GM12878 (cell line): ENCODE results near the gene LARP1B. TPM values are rescaled to one million over a fixed set of nuclear protein-coding genes. Genes with fewer than 3 reads are reported as not detected.

ENCODE experiments used
- CBFB ChIP-seq: IDR thresholded peaks from 2 replicates; pipeline ENCODE4 v1.6.1; 2016; ENCODE audit warnings: antibody characterized with exemption, low read depth
- CBX5 ChIP-seq: sonication (generic); IDR thresholded peaks from 2 replicates; pipeline ENCODE4 v1.6.1; 2016; ENCODE audit warnings: low read depth, moderate library complexity, mild to moderate bottlenecking, inconsistent platforms
- CHD4 ChIP-seq: fragments of 200-600 bp; sonication (generic); IDR thresholded peaks from 2 replicates; pipeline ENCODE4 v1.6.1; 2016; ENCODE audit warnings: mild to moderate bottlenecking
- E4F1 ChIP-seq: fragments of 450-650 bp; IDR thresholded peaks from 2 replicates; pipeline ENCODE4 v1.6.1; 2018; ENCODE audit warnings: borderline replicate concordance, mild to moderate bottlenecking; ENCODE audit not compliant: partially characterized antibody
- ESRRA ChIP-seq: IDR thresholded peaks from 2 replicates; pipeline ENCODE4 v1.6.1; 2012; ENCODE audit warnings: mild to moderate bottlenecking, low read length, improper control_type of control experiment
- FOXK2 ChIP-seq: fragments of 450-650 bp; IDR thresholded peaks from 2 replicates; pipeline ENCODE4 v1.6.1; 2017; ENCODE audit warnings: mild to moderate bottlenecking, moderate library complexity
- FOXM1 ChIP-seq: IDR thresholded peaks from 2 replicates; pipeline ENCODE4 v1.6.1; 2012; ENCODE audit warnings: low read depth, mild to moderate bottlenecking, inconsistent platforms, low read length, moderate library complexity
- GATAD2B ChIP-seq: fragments of 450-650 bp; conservative IDR thresholded peaks from 2 replicates; pipeline ENCODE4 v1.6.1; 2017; ENCODE audit warnings: low read depth, mild to moderate bottlenecking, moderate library complexity
- IRF5 ChIP-seq: fragments of 450-650 bp; IDR thresholded peaks from 2 replicates; pipeline ENCODE4 v1.6.1; 2017; ENCODE audit warnings: borderline replicate concordance
- LARP7 ChIP-seq: fragments of 450-650 bp; IDR thresholded peaks from 2 replicates; pipeline ENCODE4 v1.6.1; 2017; ENCODE audit warnings: mild to moderate bottlenecking
- MYB ChIP-seq: fragments of 150-350 bp; IDR thresholded peaks from 2 replicates; pipeline ENCODE4 v1.6.1; 2014; ENCODE audit warnings: mild to moderate bottlenecking, low read depth, low read length, borderline replicate concordance
- NFXL1 ChIP-seq: fragments of 450-650 bp; IDR thresholded peaks from 2 replicates; pipeline ENCODE4 v1.6.1; 2017; ENCODE audit warnings: antibody characterized with exemption, mild to moderate bottlenecking, borderline replicate concordance
- NFYB ChIP-seq: IDR thresholded peaks from 2 replicates; pipeline ENCODE4 v1.6.1; 2011; ENCODE audit warnings: low read depth, mild to moderate bottlenecking, low read length, improper control_type of control experiment, moderate library complexity; ENCODE audit not compliant: insufficient read depth
- NR2C1 ChIP-seq: fragments of 450-650 bp; IDR thresholded peaks from 2 replicates; pipeline ENCODE4 v1.6.1; 2017; ENCODE audit warnings: antibody characterized with exemption, mild to moderate bottlenecking, moderate library complexity
- PAX8 ChIP-seq: fragments of 450-650 bp; IDR thresholded peaks from 2 replicates; pipeline ENCODE4 v1.6.1; 2017; ENCODE audit warnings: mild to moderate bottlenecking, moderate library complexity
- POLR2AphosphoS5 ChIP-seq: IDR thresholded peaks from 2 replicates; pipeline ENCODE4 v1.6.1; 2011; ENCODE audit warnings: mild to moderate bottlenecking, low read length, inconsistent platforms
- RCOR1 ChIP-seq: conservative IDR thresholded peaks from 2 replicates; pipeline ENCODE4 v1.6.1; 2012; ENCODE audit warnings: low read depth, low read length, improper control_type of control experiment
- RELA ChIP-seq: fragments of 450-650 bp; IDR thresholded peaks from 2 replicates; pipeline ENCODE4 v1.8.0; 2014; ENCODE audit warnings: borderline replicate concordance; ENCODE audit not compliant: partially characterized antibody
- RFX5 ChIP-seq: IDR thresholded peaks from 2 replicates; pipeline ENCODE4 v1.6.1; 2011; ENCODE audit warnings: low read depth, low read length, improper control_type of control experiment
- SIN3A ChIP-seq: IDR thresholded peaks from 2 replicates; pipeline ENCODE4 v1.6.1; 2012; ENCODE audit warnings: low read depth, low read length, improper control_type of control experiment
- SUZ12 ChIP-seq: fragments of 200-600 bp; sonication (generic); IDR thresholded peaks from one replicate; pipeline ENCODE4 v1.6.1; 2018; ENCODE audit warnings: antibody characterized with exemption, mild to moderate bottlenecking; ENCODE audit not compliant: unreplicated experiment
- WRNIP1 ChIP-seq: IDR thresholded peaks from 2 replicates; pipeline ENCODE4 v1.6.1; 2011; ENCODE audit warnings: low read depth, low read length, improper control_type of control experiment, borderline replicate concordance
- ZBTB33 ChIP-seq: fragments of 450-650 bp; IDR thresholded peaks from 2 replicates; pipeline ENCODE4 v1.6.1; 2017; ENCODE audit warnings: mild to moderate bottlenecking
- polyA plus RNA-seq, 11 experiments: library from polyadenylated mRNA; depleted of rRNA in 4 of 11; unstranded in 6 of 11; stranded (reverse) in 5 of 11; fragments of >200 nt; fragmentation: Nextera tagmentation in 4 of 11; fragmentation: Illumina TruSeq in 1 of 11; extraction: Ambion mirVana in 4 of 11; extraction: Trizol in 1 of 11; gene quantifications; 1 replicate in 1 of 11; 2 replicates in 10 of 11; pipeline versions ENCODE4 v1.2.1 to v1.2.3, GENCODE V29; 2011 to 2016; ENCODE audit warnings: inconsistent platforms in 2 of 11, missing spikeins in 2 of 11, low read depth in 1 of 11
- total RNA-seq, 4 experiments: library from RNA; depleted of rRNA in 3 of 4; stranded (reverse); fragments of >200 nt in 3 of 4; fragmentation: Illumina TruSeq in 1 of 4; extraction: Trizol in 1 of 4; gene quantifications; 2 replicates each; pipeline versions ENCODE4 v1.2.1 to v1.2.3, GENCODE V29; 2013 to 2021
- TF ChIP-seq, protein P1 (sequence below): IDR thresholded peaks from 2 replicates; pipeline ENCODE4 v1.6.1; 2011; ENCODE audit warnings: borderline replicate concordance, low read depth, mild to moderate bottlenecking, moderate library complexity, low read length; ENCODE audit not compliant: insufficient read depth, poor library complexity, severe bottlenecking

The LARP1B gene
- total and polyA plus RNA-seq, 10 of the 15 experiments (the other 5 are each of a cell fraction or from before 2014, with no cell fraction given): 9.2 to 30.9 (median 14.7) TPM

- TF ChIP-seq WRNIP1: no peak
- no peak; the same call in 1 of the 2 replicates for TF ChIP-seq CBX5
- peak; percentile 99 for TF ChIP-seq GATAD2B
- peak; percentile 25; the same call in 1 of the 2 replicates for TF ChIP-seq NR2C1
- TF ChIP-seq ZBTB33: no peak
- TF ChIP-seq FOXK2: no peak
- no peak for TF ChIP-seq NFYB
- no peak for TF ChIP-seq CHD4
- no peak for TF ChIP-seq SUZ12
- TF ChIP-seq CBFB: no peak; the same call in 1 of the 2 replicates
- TF ChIP-seq IRF5: no peak
- peak; percentile 84 for TF ChIP-seq LARP7
- TF ChIP-seq FOXM1: no peak
- TF ChIP-seq RELA: peak; percentile 15
- no peak for TF ChIP-seq MYB
- no peak; the same call in 1 of the 2 replicates for TF ChIP-seq RFX5
- 0 out of 2 replicates have a peak, but pooled peaks have one; percentile 39 for TF ChIP-seq RCOR1
- no peak for TF ChIP-seq E4F1
- TF ChIP-seq PAX8: no peak
- TF ChIP-seq, protein P1, sequence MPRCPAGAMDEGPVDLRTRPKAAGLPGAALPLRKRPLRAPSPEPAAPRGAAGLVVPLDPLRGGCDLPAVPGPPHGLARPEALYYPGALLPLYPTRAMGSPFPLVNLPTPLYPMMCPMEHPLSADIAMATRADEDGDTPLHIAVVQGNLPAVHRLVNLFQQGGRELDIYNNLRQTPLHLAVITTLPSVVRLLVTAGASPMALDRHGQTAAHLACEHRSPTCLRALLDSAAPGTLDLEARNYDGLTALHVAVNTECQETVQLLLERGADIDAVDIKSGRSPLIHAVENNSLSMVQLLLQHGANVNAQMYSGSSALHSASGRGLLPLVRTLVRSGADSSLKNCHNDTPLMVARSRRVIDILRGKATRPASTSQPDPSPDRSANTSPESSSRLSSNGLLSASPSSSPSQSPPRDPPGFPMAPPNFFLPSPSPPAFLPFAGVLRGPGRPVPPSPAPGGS: no peak
- TF ChIP-seq NFXL1: peak; percentile 99
- 0 out of 2 replicates have a peak, but pooled peaks have one; percentile 18 for TF ChIP-seq ESRRA
- peak; percentile 78 for TF ChIP-seq POLR2AphosphoS5
- TF ChIP-seq SIN3A: no peak
These were observed at the start of gene LARP1B (continued) for GRCh38 chr4:128060699-128061565.
